HG03354 (cell line): ENCODE results near the gene PTPRN2.
"Not testable (repeated sequence)": the region's sequence is repeated elsewhere in the genome, so short reads cannot be mapped to it uniquely, and the experiment has no call there.

Experiments
- ATAC-seq: cut with Tn5 transposase; IDR thresholded peaks from one replicate; pipeline ENCODE4 v1.9.1; 2021; ENCODE audit warnings: mild to moderate bottlenecking; ENCODE audit not compliant: unreplicated experiment, poor library complexity, severe bottlenecking

Gene PTPRN2

DNA sequence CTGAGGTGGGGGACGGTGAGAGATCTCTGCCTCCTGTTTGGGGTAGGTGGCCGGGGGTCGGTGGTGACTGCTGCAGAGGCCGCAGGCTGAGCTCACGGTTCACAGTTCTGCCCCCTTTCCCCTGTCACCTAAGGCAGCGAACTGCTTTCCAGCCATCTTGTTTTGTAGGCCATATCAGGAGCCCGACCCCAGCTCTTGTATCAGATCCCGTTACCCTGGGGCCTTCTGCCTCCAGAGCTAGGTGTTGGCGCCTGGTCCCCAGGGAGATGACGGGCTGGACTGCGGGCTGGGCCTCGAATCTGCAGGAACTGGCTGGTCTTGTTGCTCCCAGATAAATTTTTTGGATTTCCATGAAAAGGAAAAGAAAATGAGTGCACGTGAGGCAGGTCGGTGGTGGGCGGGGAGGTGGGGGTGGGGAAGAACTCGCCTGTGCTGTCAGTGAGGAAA is 1067.8 kb downstream of the PTPRN2 start:
- no peak for ATAC-seq

DNA sequence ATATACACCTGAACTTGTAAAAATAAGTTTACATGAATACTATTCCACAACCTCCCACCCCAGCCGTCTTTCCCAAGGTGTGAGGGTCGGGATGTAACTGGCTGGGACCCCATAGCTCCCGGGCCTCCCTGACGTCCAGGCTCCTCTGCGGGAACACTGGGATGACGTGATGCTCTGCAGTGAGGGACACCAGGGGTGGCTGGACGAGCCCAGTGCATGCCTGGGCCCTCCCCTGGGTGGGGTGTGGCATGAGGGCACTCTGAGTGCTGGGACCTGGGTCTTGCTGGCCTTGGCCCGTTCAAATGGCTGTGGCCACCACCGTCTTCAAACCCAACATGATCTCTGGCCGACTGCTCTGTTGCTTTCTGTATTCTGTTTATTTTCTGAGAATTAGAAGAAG is 1068.4 kb downstream of the PTPRN2 start:
- no peak for ATAC-seq

DNA sequence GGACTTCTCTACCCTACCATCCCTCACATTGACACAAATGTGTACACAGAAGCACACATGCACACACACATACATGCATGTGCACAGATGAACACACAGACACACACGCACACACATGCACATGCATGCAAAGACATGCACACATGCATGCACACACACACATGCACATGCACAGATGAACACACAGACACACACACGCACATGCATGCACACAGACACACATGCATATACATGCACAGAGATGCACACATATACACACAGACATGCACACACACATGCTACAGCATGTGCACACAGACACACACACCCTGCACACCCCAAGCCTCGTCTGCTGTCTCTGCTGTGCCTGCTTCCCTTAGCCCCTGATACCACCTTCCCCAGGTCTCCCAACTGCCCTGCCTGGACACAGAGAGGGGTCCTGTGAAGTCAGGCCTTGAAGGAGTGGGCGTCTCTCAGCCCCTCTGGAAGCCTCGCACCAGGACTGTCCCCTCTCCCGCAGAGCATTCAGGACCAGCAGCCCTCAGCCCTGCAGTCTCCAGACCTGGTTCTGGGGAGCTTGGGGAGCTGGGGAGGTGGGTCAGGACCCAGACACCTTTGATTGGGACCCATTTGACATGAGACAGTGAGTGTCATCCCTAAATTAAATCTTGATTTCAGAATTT is 1069.0 kb downstream of the PTPRN2 start:
- no peak for ATAC-seq

DNA sequence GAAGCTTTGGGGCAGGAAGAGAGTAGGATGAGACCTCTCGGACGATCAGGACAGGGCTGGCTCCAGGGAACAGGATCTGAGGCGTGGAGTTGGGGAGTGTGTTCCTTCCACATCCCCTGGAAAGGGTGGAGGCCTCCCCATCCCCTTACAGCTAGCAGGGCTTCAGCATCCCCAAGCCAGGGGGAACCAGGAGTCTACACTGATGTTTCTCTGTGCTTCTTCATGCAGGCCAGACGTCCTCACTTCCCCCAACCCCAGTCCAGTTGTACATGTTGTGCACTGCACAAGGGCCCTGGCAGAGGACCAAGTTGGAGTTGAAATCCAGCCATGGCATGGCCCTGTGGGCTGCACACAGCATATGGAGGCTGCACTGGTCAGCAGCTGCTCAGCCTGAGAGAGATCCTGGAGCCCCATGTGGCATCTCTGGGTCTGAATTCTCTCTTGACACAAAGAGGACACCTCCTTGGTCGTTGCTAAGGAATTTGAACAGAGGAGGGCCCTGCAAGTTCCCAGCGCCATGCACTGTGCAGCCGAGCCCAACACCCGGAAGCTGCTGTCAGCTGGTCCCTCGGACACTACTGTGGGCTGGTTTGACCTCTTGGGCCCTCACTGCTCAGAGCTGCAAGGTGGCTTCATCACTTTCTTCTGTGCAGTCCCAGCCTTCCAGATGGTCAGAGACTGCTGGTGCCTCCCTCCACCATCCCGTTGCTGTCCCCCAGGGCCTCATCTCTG is 1069.7 kb downstream of the PTPRN2 start:
- no peak for ATAC-seq

DNA sequence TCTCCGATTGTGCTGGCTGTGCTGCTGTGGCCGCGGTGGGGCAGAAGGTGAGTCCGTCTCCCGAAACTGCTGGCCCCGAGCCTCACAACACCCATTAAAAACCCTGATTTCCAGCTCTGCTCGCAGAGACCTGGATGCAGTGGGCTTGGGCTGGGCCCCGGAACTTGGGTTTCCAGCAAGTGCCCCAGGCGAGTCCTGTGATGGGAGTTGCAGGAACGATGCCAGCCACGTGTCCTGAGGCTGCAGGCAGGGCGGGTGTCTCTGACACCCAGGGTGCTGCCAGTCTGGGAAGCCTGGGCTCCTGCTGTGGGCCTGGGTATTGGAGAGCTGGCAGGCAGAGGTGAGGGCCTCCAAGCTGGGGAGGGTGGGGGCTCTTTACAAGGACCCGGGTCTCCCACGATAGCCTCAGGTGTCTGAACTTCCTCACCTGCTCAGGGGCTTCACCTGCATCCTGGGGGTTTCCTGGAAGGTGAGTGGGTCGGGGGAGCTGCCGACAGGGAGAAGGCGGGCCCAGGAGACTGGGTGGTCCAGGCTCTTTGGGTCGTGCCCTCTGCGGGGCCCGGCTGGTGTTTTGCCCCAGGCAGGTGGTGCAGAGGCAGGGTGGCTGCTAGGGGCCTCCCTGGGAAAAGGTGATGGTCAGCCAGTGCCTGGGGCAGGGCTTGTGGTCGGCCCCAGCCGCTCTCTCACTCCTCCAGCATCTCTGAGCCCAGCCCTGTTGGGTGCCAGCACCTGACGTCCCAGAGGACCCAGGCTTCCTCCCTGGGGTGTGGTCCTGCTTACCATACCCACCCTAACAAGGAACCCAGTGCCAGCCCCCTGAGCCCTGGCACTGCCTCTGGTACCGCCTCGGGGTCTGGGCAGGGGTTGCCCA is 1070.5 kb downstream of the PTPRN2 start:
- ATAC-seq, result no peak

DNA sequence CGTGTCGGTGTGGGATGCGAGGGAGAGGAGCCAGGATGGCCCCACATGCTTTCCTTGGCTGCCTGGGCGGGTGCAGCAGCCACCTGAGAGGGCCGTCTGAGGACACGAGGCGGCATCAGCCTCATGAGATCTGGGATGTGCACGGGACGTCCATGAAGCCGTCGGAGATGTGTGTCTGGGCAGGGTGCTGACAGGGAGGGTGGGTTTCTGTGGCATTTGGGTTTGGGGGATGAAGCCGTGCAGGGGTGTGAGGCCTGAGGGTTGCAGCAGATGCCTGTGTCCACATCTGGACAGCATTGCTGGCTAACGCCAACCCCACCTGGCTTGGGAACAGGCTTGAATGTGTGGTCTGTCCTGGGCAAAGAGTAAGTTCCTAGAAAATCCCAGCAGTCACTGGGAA is 1071.3 kb downstream of the PTPRN2 start:
- ATAC-seq, result no peak

DNA sequence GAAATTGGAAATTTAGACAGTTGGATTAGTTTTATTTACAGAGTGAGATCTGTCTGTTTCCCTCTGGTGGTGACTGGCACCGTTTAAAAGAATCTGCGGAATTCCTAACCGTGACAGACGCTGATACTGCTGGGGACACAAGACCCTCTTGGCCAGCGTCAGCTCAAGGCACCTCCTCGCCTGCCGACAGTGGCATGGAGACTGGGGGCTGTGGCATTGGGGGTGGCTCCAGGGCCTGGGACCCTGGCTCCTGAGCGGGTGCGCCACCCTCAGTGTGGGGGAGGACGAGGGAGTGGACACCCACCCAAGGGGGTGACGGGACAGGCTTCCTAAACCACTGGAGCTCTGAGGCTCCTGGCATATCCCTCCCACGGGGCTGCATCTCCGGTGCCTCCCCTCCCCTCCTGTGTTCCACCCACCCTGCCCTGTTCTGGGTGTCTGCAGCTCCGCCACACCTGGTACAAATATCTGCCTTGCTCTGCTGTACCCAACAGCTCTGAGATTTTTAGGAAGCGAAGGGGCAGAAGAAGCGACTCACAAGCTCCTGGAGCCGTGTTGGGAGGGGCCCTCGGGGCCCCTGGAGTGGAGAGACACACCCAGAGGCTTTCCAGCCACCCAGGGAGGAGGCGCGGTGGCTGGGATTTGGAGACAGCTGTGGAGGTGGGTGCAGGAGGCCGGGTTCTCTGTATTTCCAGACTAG is 1072.1 kb downstream of the PTPRN2 start:
- no peak for ATAC-seq

DNA sequence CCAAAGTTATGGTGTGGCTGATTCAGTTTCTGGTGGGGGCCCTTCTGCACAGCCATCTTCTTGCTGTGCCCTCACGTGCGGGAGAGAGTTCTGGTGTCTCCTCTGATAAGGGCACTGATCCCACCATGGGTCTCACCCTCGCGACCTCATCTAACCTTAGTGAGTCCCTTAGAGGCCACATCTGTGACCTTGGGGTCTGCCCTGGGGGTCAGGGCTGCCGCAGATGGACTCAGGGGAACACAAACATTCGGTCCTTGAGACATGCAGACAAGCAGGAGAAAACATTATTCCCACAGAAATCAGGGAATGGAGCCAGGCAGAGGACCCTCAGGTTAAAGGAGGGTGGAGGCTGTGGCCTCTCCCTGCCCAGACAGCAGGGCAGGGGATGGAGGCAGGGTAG is 1072.9 kb downstream of the PTPRN2 start:
- ATAC-seq, result no peak

DNA sequence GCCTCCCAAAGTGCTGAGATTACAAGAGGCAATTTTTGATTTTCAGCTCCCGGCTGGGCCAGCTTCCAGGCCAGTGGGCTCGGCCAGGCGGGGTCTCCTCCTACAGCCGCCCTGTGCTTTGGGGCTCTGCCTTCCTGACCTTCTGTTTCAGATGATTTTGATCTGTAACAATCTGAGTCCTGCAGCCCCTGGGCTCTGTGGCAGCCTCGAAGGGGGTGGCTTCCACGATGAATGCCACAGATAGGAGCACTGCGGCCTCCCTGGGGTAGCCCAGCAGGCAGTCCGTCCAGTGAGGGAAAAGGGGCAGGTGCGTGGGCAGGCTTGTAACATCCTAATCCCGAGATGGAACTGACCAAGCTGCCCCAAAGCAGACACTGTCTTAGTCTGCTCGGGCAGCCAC is 1073.3 kb downstream of the PTPRN2 start:
- ATAC-seq, result no peak

DNA sequence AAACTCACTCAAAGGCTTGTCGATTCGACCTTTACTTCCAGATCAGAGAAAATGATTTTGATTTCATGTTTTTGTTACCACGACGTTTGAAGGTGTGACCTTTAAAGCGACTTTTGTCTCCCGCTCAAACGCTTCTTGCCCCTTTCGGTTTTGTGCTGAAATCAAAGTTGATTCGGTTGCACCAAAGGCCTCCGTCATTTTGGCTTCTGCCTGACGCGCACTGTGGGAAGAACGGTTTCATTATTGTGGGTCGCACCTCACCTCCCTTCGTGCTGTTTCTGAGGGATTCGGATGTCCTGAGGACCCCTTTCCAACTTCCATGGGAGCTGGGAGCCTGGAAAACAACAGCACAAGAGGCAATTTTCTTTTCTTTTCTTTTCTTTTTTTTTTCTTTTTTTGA is 1073.9 kb downstream of the PTPRN2 start:
- no peak for ATAC-seq

DNA sequence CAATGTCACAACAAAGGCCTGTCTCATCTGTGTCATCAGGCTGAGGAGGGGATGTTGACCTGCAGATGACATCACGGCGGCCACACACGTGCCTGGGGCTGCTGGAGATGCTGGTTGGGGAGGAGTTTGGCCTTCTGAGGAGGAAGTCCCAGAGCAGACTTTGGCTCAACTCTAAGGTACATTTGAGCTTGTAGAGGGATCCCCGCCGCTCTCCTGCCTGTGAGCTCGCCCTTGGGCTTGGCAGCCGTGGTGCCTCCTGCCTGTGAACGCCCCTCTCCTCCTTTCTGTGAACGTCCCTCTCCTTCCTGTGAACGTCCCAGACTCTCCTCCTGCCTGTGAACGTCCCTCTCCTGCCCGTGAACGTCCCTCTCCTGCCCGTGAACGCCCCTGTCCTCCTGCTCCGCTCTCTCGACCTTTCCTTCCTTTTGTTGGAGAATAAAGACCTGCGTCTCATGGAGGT is 1074.4 kb downstream of the PTPRN2 start:
- no peak for ATAC-seq

DNA sequence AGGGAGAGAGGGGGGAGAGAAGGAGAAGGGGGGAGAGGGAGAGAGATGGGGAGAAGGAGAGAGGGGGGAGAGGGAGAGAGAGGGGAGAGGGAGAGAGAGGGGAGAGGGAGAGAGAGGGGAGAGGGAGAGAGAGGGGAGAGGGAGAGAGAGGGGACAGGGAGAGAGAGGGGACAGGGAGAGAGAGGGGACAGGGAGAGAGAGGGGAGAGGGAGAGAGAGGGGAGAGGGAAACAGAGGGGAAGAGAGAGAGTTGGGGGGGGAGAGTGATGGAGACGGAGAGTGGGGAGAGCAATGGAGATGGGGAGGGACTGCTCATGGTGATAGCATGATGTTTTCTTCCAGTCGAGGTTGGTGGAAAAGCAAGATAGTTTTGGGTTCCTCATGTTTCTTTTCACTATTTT is 1078.4 kb downstream of the PTPRN2 start:
- ATAC-seq, result no peak

DNA sequence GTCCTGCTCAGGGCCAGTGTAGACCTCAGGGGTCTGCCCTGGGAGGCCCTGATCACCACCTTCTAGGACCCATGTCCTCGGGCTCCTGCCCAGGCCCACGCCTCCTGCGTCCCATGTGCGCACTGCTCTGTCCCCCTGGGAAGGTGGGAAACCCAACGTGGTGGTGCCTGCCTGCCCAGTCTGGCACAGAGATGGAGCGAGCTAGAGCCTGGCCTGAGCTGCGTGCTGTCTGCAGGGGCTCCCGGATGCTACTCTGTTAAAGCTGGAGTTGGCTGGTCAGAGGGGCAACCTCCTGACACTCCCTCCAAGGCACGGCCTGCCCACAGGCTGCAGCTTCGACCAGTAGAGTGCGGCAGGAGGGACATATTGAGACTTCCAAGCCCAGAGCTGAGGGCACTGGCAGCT is 1079.1 kb downstream of the PTPRN2 start:
- no peak for ATAC-seq

DNA sequence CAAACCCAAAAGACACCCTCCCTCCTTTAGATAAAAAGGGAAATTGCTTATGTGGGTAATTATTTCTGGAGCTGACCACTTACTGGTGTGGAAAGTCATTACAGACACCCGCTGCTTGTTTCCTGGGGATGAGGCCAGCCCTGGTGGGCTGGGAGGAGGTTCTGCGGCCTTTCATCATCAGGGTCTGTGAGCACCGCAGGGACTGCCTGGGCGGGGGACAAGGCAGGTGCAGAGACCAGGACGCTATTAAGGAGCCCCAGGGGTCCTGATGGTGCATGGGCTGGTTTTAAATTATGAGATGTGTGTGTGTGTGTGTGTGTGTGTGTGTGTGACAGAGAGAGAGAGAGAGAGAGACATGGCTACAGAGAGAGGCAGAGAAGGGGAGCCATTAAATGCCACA is 1079.6 kb downstream of the PTPRN2 start:
- ATAC-seq, result no peak

DNA sequence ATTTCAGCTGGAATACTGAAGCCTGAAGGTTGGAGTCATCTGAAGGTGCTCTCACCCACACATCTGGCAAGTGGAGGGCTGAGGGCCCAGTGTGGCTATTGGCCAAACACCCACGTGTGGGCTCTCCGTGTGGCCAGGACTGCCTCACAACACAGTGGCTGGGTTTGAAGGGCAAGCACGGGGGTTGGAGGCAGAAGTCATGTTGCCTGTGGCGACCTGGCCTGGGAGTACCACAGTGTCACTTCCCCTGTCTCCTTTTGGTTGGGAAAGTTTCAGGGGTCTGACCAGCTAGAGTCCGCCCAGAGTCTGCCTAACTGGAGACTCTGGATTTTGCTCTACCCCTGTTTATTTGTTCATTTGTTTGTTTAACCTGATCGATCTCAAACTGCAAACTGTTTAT is 1081.4 kb downstream of the PTPRN2 start:
- ATAC-seq, result no peak

DNA sequence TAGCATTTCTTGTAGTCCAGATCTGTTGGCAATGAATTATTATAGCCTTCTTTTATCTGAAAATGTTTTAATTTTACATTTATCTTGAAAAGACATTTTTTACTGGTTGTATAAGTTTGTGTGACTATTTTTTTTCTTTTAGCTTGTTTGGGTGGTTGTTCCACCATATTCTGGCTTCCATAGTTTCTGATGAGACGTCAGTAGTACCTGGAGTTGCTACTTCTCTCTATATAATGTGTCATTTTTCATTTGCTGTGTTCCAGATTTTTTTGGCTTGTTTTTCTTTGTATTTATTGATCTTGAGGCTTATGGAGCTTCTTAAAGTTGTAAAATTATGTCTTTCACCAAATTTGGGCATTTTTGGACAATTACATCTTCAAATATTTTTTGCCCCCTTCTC is 1082.0 kb downstream of the PTPRN2 start:
- ATAC-seq, result no peak

DNA sequence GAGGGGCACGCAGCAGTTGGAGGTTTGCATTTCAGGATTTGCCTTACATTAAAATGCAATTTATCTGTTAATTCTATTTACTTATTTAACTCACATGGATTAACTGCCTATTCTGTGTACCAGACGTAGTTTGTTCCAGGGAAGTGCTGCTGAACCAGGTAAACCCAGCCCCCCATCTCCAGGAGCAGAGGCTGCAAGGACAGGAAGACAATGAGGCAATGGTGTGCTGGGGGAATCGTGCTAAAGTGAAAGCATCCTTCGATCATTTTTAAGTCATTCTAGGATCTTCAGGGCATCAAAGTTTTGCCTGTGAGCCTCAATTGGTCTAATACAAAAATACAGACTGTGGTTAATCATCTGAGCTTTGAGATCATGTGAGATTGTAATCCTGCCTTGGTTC is 1084.4 kb downstream of the PTPRN2 start:
- ATAC-seq, result no peak

DNA sequence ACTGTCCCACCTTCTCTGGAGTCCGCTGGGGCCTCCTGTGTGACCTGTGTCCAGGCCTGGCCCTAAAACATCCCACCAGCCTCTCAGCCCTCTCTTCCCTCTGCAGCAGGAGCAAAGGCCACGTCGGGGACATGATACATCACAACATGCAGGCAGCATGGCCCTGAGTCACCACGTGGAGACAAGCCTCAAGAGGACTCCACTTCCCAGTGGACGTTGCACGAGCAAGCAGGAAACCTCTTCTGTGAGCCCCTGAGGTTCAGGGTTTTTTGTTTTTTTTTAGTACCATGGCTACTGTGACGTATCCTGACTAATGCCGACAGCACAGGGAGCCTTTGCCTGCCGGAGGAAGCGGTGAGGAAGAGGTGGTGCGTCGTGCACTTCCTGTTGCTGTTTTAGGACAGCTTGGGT is 1084.9 kb downstream of the PTPRN2 start:
- ATAC-seq, result peak; percentile 72

DNA sequence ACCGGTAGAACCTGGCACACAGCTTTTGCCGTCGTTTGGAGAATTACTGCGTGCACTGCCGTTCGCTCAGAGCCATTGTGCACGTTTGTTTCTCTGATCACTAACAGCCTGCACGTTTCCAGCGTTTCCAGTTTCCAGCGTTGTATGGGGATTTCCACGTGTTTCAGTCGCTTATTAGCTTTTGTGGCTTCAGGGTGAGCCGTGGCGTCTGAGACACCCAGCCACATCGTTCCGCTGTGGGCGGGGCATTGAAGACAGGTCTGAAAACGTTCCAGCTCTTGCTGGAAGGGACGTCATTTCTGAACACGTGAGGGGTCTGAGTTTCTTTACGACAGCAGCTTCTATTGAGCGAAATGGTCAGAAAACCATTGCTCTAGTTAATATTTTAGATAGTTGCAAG is 1086.0 kb downstream of the PTPRN2 start:
- ATAC-seq, result no peak

DNA sequence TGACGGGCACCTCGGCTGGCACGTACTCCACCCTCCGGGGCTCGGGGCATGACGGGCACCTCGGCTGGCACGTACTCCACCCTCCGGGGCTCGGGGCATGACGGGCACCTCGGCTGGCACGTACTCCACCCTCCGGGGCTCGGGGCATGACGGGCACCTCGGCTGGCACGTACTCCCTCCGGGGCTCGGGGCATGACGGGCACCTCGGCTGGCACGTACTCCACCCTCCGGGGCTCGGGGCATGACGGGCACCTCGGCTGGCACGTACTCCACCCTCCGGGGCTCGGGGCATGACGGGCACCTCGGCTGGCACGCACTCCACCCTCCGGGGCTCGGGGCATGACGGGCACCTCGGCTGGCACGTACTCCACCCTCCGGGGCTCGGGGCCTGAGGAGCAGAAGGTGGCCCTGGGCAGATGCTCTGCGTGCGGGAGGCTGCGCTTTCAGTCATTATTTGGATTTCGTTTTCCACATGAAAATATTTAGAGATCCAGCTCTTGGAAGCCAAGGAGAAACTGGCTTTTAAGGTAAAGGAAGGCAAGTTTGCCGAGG is 1086.6 kb downstream of the PTPRN2 start:
- not testable (repeated sequence) for ATAC-seq
